NCI-H2227 treated with DMSO at 0.1 percent for 48 hours (cell line): ENCODE data around the gene ABHD4.
"Not testable (repeated sequence)": the region's sequence is repeated elsewhere in the genome, so short reads cannot be mapped to it uniquely, and the experiment has no call there.

Source experiments
- DNase-seq: peaks from one replicate; lab custom pipeline; 2025; lab: John Stamatoyannopoulos, UW

ABHD4 gene

DNA sequence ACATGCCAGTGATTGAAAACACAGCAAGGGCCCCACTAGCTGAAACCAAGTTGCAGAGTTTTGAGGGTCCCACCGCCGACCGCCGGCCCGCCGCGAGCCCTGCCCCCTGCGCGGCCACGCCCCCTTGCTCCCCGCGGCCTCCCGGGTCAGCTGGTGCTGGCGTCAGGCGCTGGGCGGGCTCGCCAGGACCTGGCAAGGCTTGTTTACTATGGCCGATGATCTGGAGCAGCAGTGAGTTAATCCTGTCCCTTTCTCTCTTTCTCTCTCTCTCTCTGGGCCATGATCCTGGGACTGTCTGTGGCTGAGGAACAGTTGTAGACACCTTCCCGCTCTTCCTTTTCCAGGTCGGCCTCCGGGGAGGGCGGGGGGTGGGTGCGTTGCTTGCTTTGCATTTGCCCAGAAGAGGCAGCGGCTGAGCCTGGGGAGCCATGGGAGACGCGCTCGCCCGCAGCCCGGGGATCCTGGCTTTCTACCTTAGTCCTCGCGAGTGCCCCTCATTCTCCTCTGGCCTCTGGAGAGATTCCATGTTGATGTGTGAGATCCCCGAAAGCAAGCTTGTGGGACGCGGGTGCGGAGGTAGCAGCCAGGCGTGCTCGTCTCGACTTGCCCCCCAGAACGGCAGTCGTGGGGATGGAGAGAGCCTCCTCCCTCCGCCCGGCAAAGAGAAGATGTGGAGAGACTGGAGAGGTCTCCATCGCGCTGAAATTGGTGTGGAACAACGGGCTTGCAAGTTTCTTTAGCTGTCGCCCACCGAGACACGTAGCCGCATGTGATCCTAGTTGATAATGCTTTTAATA lies at the start of gene ABHD4:
TSS of gene ABHD4 (plus strand) at position 202 of the 797 bp plus-strand sequence. CDS start at position 209, 7 bp downstream.
- peak; percentile 49 for DNase-seq

- DNase-seq, result no peak
Measured at GRCh38 chr14:22549324-22549962, 48.7 kb upstream of the ABHD4 start.

DNA sequence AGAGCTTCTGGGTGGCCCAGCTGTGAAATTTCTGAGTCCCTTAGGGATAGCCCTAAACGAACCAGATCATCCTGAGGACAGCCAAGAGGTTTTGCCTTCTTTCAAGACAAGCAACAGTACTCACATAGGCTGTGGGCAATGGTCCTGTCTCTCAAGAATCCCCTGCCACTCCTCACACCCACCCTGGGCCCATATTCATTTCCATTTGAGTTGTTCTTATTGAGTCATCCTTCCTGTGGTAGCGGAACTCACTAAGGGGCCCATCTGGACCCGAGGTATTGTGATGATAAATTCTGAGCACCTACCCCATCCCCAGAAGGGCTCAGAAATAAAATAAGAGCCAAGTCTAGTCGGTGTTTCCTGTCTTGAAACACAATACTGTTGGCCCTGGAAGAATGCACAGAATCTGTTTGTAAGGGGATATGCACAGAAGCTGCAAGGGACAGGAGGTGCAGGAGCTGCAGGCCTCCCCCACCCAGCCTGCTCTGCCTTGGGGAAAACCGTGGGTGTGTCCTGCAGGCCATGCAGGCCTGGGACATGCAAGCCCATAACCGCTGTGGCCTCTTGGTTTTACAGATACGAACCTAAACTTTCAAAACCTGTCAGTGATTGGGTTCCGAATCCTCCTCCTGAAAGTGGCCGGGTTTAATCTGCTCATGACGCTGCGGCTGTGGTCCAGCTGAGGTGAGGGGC lies 48.0 kb upstream of the ABHD4 start:
- DNase-seq, result no peak

GRCh38 chr14:22551605-22551997 lies 46.5 kb upstream of the ABHD4 start:
- DNase-seq, result no peak

DNA sequence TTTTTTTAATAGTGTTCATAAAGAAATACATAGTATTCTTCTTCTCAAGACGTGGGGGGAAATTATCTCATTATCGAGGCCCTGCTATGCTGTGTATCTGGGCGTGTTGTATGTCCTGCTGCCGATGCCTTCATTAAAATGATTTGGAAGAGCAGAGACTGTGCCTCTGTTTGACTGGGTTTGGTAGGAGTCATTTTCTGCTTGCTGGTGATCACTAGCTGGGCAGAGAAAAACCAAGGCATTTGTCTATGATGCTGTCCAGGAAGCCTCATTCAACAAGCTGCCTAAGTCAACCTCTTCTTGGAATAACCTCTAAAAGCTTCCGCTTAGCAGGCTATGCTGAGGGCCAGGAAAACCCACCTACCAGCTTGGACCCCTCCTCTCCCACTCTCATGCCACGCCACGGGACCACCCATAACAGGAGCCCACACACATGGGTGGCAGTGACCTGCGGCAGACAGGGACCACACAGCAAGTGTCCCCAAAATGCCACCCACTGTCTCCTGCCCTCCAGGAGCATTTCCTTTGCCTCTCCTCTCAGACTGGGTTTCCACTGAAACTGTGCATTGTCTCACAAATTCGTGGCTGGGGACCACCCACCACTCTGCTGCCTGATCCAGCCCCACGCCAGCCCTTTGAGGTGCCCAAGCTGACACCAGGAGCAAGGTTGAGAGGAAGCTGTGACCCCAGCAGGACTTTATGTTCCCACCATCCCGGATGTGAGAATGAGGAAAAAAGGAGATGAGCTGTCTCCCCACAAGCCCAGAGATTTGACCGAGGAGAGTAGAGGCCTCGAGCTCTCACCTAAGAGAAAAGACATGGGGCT lies 45.9 kb upstream of the ABHD4 start:
- no peak for DNase-seq

GRCh38 chr14:22552827-22553076 lies 45.3 kb upstream of the ABHD4 start:
- DNase-seq, result no peak

DNA sequence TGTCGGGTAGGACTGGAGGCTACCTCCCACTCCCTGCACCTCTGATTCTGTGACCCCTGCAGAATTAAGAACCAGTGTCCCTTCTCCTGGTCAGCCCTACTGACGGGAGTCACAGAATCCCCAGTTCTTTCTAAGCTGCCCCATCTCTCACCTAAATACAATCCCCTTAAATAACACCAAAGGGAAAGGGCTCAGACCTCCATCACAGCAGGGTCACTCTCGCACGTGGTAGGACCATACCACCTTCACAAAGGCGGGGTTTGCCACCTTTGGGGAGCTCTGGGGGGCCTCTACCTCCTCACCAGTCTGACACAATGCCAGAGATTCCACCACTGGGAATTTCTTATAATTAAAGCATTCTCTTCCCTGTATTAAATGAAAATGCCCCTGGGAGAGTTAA lies 44.7 kb upstream of the ABHD4 start:
- no peak for DNase-seq

DNA sequence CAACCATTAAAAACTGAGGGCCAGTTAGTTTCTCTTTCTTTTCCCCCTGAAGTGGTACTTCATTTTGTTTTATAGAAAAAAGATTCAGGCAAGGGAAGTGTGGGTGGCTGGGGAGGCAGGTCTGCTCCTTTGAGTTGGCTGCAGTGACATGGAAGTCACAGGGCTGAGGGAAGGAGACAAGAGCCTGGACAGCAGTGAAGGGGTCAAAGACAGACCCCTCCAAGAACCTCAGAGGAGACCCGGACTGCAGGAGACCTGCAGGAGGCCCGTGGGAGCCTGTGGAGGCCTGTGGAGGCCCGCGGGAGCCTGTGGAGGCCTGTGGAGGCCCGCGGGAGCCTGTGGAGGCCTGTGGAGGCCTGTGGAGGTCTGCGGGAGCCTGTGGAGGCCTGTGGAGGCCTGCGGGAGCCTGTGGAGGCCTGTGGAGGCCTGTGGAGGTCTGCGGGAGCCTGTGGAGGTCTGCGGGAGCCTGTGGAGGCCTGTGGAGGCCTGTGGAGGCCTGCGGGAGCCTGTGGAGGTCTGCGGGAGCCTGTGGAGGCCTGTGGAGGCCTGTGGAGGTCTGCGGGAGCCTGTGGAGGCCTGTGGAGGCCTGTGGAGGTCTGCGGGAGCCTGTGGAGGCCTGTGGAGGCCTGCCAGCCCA lies 44.1 kb upstream of the ABHD4 start:
- not testable (repeated sequence) for DNase-seq

DNA sequence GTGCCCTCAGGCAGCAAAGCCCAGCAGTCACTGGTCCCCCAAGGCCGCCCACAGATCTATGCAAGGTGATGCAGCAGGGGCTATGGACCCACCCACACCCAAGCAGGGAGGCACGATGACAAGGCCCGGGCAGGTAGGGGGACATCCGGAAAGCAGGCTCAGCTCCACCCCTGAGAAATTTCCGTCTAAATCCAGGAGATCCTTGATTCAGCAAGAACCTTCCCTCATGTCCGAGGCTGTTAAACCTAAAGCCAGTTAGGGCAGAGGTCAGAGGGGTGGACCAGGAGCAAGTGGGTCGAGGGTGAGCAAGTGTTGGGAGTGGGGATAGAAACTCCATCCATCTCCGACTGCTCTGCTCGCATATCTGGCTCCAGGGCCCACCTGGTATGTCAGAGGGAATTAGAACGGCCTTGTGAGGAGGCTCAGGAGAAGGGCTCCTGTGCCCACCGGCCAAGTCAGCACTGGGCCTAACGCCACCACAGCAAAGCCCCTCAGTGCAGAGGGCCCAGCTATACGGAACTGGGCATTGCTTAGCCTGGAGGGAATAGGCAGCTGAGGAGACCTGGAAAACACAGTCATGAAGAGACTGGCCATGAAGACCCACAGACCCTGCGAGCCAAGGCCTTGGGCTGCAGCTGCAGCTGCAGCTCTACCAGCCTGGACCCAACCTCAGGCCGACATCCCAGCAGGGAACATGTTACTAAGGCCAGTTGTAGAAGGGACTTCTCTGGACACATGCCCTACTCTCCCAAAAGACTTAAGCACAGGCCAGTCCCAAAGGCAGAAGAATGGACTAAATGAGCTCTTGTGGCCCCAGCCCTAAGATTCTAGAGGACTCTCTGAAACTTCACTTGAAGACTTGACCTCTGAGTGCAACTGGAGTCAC lies 43.4 kb upstream of the ABHD4 start:
- DNase-seq, result no peak

DNA sequence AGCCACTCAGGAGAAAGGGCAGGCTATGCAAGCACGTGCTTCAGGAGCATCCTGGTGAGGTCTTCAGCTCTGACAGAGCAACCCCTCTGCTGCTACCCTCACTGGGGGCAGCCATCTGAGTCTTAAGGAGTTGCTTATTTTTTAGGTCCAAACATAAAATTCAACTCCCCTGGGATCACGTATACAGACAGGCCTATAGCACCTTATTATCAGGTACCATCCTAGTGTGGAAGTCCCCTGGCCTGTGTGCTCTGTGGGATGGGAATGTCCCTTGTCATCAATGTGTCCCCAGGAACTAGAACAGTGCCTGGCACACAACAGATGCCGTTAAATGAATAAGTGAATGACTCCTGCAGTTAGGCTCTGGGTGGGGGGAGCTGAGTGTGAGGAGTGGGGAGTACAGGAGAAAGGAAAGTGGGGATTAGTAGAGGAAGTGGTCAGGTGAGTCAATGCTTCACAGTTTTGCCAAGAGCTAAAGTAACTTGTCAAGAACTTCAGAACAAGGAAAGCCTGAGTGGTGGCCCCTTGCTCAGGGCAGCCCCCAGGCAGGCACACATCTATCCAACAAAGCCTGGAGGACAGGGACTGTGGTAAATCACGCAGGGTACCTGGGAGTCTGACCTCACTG lies 42.6 kb upstream of the ABHD4 start:
- DNase-seq, result no peak

DNA sequence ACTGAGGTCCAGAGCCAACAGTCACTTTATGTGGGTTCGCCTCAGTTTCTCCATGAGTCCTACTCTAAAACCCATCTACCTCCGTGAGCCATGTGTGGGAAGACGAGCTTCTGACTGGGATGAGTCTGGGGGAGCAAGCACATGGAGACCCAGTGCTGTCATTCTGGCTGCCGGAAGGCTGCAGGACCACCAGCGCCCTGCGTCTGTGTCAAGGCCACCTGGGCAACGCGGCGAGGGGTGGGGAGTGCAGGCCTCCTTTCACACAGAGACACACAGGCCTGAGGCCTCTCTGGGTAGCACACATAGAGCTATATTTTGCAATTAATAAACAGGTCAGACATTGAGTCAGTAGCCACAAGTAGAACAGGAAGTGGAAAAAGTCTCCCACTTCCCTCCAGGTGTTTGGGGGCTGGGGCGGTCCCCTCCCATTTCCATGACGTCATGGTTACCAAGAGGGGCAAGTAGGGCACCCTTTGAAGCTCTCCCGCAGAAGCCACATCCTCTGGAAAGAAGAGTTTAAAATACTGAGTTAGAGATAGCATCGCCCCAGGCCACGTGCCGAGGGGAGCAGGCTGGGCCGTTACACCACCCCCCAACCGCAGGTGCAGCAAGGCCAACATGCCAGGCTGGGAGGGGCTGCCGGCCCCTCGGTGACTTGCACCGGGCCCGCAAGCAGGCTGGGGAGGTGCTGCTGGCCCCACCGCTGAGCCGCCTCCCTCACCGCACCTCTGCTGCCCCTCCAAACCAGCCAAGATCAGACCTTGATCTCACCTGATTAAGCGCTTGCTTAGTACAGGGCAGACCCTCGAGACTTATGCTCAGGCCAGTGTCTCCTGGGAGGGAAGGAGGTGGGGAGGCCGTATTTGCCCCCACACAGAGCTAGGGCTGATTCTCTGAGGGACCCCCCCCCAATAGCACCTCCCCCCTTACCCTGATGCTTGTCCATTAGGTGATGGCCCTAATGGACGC lies 41.8 kb upstream of the ABHD4 start:
- no peak for DNase-seq

DNA sequence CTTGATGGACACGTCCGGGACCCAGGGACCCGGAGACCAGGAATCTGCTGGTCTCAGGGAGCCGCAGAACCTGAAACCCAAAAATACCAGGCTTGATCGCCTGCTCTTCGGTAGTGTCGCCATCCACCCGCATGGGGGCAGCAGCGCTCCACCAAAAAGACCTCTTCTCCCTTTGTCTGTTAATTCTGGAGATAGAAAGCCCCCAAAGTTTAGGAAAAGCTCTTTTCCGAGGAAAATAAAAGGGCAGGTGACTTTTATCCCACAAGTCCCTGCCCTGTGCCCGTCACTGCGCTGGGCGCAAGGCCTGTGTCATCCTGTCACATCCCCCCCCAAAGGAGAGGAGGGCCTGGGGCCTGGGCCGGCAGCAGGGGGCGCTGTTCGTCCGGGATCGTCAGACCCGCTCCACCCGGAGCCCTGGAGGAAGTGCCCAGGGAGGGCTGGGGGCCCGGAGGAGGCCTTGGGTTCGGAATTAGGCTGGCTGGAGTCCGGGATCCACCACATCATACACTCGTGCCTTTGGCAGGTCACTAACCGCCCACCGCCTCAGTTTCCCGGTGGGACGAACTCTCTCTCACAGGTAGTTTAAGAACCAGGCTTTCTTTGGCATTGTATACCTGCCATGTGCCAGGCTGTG lies 41.0 kb upstream of the ABHD4 start:
- DNase-seq, result peak; percentile 82

GRCh38 chr14:22557846-22558220 lies 40.3 kb upstream of the ABHD4 start:
- DNase-seq, result peak; percentile 2

- no peak for DNase-seq
Measured at GRCh38 chr14:22558221-22558913, 39.7 kb upstream of the ABHD4 start.

DNA sequence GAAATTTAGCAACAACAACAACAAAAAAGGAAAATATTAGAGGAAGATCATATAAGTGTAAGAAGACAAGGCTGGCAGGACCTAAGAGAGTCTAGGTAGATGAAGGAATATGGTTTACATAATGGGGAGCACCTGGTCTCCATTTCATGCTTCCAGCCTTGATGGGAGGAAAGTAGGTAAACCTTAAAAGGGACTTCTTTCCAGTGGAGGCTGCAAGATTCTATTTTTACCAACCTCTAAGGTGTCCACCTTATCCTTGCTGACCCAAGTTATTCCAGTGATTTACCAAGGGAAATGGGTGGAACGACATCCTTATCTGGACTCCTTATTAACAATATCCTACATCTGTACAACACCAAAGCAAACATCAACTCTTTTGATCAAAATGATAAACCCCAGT lies 39.1 kb upstream of the ABHD4 start:
- no peak for DNase-seq

DNA sequence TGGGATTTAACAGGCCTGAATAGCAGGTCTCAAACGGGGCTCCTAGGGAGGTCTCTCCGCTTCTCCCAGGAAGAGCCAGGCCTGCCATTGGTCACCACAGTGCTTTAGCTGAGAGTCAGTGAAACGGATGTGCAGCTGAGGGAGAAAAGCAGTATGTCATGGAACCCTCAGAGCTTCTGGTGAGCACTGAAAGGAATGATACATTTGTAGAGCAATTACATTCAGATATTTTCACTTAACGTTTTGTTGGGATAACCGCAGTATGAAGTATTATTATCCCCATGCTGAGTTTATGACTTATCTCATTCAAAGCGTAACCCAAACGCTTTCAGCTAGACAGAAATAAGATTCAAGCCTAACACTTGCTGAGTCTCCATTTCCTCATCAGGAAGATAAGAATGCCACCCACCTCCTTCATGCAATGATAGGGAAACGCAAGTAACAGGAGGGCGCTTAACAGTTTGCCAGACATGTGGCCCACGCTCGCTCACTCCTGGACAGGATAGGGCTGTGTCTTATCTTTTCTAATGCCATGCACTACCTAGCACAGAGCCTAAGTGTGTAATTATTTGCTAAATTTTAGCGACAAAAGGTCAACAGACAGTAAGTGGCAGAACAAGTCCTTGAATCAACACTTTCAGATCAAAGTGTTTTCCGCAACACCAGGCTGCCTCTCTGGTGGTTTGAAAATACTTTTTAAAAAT lies 37.3 kb upstream of the ABHD4 start:
- peak; percentile 22 for DNase-seq

- DNase-seq, result no peak
Measured at GRCh38 chr14:22561366-22561660, 36.8 kb upstream of the ABHD4 start.
